Fibroblast of pulmonary artery (primary cell): ENCODE data around the gene ADAMTSL1.

Source experiments
- DNase-seq: peaks from one replicate; pipeline ENCODE4 v3.0.0-alpha.2; 2010; ENCODE audit warnings: low read depth
- H3K4me3 ChIP-seq: replicated peaks from 2 replicates; pipeline ENCODE4 v1.5.1; 2011; ENCODE audit warnings: low read depth, mild to moderate bottlenecking, control low read depth, low read length, moderate library complexity
- TF ChIP-seq, protein P1 (sequence below): IDR thresholded peaks from 2 replicates; pipeline ENCODE4 v1.5.1; 2011; ENCODE audit warnings: mild to moderate bottlenecking, control low read depth, low read length, inconsistent platforms; ENCODE audit errors: missing control alignments

The ADAMTSL1 gene

DNA sequence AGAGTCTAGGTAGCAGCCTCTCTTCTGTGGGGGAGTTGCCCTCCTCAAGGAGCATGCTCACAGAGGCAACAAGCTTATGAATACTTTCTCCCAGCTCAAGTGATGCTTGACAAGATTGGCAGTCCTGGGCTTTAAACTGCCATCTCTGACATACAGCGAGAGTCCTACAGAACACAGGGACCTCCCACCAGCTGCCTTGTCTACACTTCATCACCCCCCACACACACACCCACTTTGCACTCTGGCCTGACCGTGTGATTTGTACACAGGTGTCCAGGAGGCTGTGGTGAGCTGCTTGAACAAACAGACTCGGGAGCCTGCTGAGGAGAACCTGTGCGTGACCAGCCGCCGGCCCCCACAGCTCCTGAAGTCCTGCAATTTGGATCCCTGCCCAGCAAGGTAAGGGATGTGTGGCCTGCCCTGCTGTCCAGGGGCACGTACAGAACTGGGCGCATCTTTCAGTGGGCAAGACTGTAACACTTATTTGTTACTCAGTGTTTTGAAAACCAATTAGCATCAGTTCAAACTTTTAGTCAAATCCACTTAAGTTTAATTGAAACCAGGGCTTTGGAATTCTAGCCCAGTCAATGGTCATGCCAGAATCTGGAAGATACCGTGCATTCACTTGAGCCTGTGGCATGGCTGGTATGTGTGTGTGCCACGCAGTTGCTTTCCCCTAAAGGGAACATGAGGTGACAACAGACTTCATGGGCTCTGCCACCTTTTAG, 247.5 kb downstream of the ADAMTSL1 start:
- DNase-seq = no peak
- no peak overlapping the region for H3K4me3 ChIP-seq
- TF ChIP-seq, protein P1, sequence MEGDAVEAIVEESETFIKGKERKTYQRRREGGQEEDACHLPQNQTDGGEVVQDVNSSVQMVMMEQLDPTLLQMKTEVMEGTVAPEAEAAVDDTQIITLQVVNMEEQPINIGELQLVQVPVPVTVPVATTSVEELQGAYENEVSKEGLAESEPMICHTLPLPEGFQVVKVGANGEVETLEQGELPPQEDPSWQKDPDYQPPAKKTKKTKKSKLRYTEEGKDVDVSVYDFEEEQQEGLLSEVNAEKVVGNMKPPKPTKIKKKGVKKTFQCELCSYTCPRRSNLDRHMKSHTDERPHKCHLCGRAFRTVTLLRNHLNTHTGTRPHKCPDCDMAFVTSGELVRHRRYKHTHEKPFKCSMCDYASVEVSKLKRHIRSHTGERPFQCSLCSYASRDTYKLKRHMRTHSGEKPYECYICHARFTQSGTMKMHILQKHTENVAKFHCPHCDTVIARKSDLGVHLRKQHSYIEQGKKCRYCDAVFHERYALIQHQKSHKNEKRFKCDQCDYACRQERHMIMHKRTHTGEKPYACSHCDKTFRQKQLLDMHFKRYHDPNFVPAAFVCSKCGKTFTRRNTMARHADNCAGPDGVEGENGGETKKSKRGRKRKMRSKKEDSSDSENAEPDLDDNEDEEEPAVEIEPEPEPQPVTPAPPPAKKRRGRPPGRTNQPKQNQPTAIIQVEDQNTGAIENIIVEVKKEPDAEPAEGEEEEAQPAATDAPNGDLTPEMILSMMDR = no peak

DNA sequence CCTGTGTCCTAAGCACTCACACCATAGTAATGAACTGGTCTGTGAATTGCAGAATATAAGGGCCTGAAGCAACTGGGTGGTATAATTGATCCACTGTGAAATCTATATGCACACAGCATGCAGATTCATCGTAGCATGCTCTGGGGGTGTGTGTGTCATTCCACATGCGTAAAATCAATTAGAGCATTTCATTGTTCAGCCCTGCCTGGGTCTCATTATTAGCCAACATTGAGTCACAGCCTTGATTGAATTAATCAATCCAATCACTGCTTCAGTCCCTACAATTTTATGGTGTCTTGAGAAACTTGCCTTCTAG, 248.0 kb downstream of the ADAMTSL1 start:
- TF ChIP-seq, protein P1 = no peak
- no peak for DNase-seq
- H3K4me3 ChIP-seq = no peak overlapping the region

DNA sequence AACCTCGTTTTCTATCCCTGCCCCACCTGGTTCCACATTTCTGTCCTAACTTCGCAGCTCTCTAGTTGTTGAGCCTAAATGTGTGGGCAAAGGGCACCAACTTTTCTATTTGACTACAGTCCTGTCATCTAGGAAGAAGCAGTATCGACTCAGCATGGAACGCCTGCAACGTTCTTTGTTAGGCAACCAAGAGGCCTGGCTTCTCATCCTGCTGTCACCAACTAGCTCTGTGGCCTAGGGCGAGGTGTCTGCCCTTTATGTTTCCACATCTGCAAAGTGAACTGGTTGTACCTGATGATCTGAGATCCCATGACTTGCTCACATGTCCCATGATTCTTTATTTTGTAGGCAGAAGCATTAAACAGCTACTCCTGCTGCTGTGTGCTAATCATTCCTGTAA, 248.9 kb downstream of the ADAMTSL1 start:
- no peak overlapping the region for H3K4me3 ChIP-seq
- DNase-seq = no peak
- TF ChIP-seq, protein P1 = no peak

DNA sequence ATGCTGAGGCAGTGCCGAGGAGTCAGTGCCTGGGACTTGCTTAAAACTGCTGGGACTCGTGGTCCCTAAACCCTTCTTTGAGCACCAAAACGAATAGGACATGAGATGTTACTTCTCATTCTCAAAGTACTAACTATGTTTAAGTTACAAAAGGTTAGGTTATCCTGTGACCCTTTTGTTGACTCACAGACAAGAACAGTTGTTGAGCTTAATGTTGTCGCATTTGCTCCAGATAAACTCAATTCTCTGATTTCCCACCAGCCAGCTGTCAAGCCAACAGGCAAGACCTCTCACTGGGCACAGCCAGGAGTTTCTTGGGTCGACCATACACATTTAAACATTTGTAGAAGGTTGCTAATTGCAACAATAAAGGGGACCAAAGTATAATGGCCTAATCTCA, 249.4 kb downstream of the ADAMTSL1 start:
- no peak for DNase-seq
- TF ChIP-seq, protein P1 = no peak
- H3K4me3 ChIP-seq = no peak overlapping the region

DNA sequence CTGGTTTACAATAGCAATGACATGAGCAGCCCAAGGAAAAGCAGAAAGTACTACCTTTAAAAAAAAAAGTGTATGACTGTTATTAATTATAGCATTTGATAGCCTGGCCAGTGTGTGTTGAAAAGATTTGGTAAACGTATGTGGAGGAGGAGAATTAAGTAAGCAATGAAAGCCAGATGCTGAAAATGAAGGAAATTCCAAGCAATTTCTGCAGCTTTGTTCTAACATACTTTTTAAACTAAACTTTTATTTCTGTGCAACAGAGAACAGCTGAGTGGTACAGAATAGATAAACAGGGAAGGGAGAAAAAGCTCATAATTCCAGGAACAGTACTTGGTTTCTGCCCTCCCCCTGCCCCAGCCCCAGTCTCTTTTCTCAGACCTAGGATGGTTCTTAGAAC, 252.6 kb downstream of the ADAMTSL1 start:
- TF ChIP-seq, protein P1 = no peak
- H3K4me3 ChIP-seq = no peak overlapping the region
- no peak for DNase-seq

DNA sequence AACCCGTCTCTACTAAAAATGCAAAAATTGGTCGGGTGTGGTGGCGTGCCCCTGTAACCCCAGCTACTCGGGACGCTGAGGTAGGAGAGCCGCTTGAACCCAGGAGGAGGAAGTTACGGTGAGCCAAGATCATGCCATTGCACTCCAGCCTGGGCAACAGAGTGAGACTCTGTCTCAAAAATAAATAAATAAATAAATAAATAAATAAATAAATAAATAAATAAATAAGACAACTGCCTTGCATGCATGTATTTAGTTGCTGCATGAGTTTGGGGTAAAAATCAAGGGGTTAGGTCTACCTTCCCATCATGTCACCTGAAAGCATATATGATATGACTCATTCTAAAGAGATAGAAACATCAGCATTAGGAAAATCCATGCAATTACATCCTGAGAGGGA, 254.0 kb downstream of the ADAMTSL1 start:
- TF ChIP-seq, protein P1 = no peak
- DNase-seq = no peak
- no peak overlapping the region for H3K4me3 ChIP-seq

DNA sequence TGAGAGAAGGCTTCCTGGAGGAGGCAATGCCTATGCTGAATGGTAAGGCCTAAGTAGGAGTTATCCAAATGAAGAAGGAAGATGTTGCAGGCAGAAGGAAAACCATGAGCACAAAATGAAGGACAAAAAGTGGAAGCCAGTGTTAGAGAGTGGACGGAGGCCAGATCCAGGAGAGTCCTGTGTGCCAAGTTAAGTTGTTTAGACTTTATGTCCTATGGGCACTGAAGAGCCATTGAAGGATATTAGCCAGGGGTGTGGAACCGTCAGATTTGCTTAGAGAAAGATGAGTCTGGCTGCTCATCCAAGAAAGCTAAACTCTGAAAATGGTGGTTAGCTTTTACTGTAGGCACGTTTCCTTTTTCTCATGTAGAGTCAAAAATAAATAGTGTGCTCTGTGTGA, 254.7 kb downstream of the ADAMTSL1 start:
- no peak overlapping the region for H3K4me3 ChIP-seq
- TF ChIP-seq, protein P1 = no peak
- no peak for DNase-seq
